ENCODE data around the gene ELFN1.

DNA sequence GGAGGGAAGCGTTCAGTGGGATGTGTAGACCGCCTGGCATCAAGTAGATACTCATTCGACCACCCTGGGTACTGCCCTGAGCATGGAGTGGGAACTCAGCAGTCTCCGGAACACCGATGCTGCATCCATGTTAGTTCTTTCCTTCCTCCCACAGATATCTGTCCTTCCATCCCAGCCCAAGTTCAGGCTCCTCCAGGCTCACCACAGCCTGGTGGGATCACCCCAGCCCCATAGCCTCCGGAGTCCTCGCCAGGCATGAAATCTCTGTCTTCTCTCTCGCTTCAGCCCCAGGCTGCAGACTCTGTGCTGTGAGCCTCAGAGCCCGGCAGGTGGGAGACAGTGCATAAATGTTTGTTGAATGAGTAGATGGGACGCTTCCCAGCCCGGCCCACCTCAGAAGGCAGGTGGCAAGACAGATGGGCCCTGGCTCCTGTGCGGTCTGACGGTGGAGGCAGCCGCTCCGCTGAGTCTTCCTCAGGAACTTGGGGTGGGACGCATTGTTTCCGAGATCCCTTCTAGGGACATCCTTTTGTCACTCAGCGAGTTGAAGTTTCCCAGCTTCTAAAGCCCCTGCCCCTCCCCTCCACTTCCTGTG lies 42.9 kb downstream of the ELFN1 start:
- TF ChIP-seq U2AF1 (optimal IDR thresholded peaks at IDR 0.05; ENCODE audit: low read depth, low read length): no peak
- TF ChIP-seq, protein P1, sequence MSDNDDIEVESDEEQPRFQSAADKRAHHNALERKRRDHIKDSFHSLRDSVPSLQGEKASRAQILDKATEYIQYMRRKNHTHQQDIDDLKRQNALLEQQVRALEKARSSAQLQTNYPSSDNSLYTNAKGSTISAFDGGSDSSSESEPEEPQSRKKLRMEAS (CRISPR knock-in tag; IDR thresholded peaks at IDR 0.05): no peak
- no peak for TF ChIP-seq CBFB (CRISPR knock-in tag; IDR thresholded peaks at IDR 0.05)
- no peak for TF ChIP-seq SMC3 (conservative IDR thresholded peaks at IDR 0.05; ENCODE audit: insufficient read depth, low read depth, low read length)
- TF ChIP-seq NCOA2 (IDR thresholded peaks at IDR 0.05; ENCODE audit: partially characterized antibody in 2 of 2): no peak
- TF ChIP-seq, protein P2, sequence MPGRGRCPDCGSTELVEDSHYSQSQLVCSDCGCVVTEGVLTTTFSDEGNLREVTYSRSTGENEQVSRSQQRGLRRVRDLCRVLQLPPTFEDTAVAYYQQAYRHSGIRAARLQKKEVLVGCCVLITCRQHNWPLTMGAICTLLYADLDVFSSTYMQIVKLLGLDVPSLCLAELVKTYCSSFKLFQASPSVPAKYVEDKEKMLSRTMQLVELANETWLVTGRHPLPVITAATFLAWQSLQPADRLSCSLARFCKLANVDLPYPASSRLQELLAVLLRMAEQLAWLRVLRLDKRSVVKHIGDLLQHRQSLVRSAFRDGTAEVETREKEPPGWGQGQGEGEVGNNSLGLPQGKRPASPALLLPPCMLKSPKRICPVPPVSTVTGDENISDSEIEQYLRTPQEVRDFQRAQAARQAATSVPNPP (IDR thresholded peaks at IDR 0.05; ENCODE audit: borderline replicate concordance, insufficient read depth, insufficient read length): no peak
- no peak for TF ChIP-seq U2AF2 (optimal IDR thresholded peaks at IDR 0.05; ENCODE audit: low read depth, low read length)
- TF ChIP-seq POLR2A (conservative IDR thresholded peaks at IDR 0.05): no peak
- TF ChIP-seq TCF7 (IDR thresholded peaks at IDR 0.05; ENCODE audit: borderline replicate concordance): no peak
- TF ChIP-seq E2F8 (IDR thresholded peaks at IDR 0.05; ENCODE audit: low read depth, partially characterized antibody): no peak
- no peak for TF ChIP-seq ZNF165 (CRISPR knock-in tag; IDR thresholded peaks at IDR 0.05; ENCODE audit: borderline replicate concordance)
- TF ChIP-seq, protein P3, sequence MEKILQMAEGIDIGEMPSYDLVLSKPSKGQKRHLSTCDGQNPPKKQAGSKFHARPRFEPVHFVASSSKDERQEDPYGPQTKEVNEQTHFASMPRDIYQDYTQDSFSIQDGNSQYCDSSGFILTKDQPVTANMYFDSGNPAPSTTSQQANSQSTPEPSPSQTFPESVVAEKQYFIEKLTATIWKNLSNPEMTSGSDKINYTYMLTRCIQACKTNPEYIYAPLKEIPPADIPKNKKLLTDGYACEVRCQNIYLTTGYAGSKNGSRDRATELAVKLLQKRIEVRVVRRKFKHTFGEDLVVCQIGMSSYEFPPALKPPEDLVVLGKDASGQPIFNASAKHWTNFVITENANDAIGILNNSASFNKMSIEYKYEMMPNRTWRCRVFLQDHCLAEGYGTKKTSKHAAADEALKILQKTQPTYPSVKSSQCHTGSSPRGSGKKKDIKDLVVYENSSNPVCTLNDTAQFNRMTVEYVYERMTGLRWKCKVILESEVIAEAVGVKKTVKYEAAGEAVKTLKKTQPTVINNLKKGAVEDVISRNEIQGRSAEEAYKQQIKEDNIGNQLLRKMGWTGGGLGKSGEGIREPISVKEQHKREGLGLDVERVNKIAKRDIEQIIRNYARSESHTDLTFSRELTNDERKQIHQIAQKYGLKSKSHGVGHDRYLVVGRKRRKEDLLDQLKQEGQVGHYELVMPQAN (IDR thresholded peaks at IDR 0.05; ENCODE audit: borderline replicate concordance): no peak
- no peak for TF ChIP-seq RAD51 (IDR thresholded peaks at IDR 0.05; ENCODE audit: borderline replicate concordance, low read depth)
- TF ChIP-seq ZNF274 (IDR thresholded peaks at IDR 0.05; ENCODE audit: borderline replicate concordance, low read depth, low read length): no peak
